AG09319 (cell line): ENCODE results near the gene MPZL3.

Experiments used
- DNase-seq: peaks from one replicate; pipeline ENCODE4 v3.0.0-alpha.2; 2010; ENCODE audit warnings: low read depth; ENCODE audit errors: extremely low read depth
- CTCF ChIP-seq: IDR thresholded peaks from 2 replicates; pipeline ENCODE4 v1.5.1; 2011; ENCODE audit warnings: low read depth, mild to moderate bottlenecking, inconsistent platforms, low read length, moderate library complexity

The MPZL3 gene

GRCh38 chr11:118212781-118213191 lies 39.4 kb downstream of the MPZL3 start:
- DNase-seq, result no peak
- no peak for TF ChIP-seq CTCF

- DNase-seq, result no peak
- no peak for TF ChIP-seq CTCF
These were observed 39.9 kb downstream of the MPZL3 start for GRCh38 chr11:118212131-118212725.

GRCh38 chr11:118211006-118211405 lies 41.2 kb downstream of the MPZL3 start:
- no peak for TF ChIP-seq CTCF
- DNase-seq, result no peak

- no peak for DNase-seq
- no peak for TF ChIP-seq CTCF
These were observed 41.8 kb downstream of the MPZL3 start for GRCh38 chr11:118210323-118210722.

GRCh38 chr11:118209033-118209432 lies 43.1 kb downstream of the MPZL3 start:
- TF ChIP-seq CTCF, result no peak

GRCh38 chr11:118207079-118207478 lies 45.1 kb downstream of the MPZL3 start:
- TF ChIP-seq CTCF, result no peak
- no peak for DNase-seq

More at GRCh38 chr11:118209033-118209432, 43.1 kb downstream of the MPZL3 start:
- DNase-seq, result no peak

GRCh38 chr11:118206391-118207031 lies 45.7 kb downstream of the MPZL3 start:
- no peak for DNase-seq
- TF ChIP-seq CTCF, result no peak
